Measurements from ENCODE around the gene ERI3. TPM values are rescaled to one million over a fixed set of nuclear protein-coding genes. Genes with fewer than 3 reads are reported as not detected.

Gene ERI3
- total RNA-seq, 4 donors from 2014 or later: 27.0 to 35.1 (median 31.8) TPM

DNA sequence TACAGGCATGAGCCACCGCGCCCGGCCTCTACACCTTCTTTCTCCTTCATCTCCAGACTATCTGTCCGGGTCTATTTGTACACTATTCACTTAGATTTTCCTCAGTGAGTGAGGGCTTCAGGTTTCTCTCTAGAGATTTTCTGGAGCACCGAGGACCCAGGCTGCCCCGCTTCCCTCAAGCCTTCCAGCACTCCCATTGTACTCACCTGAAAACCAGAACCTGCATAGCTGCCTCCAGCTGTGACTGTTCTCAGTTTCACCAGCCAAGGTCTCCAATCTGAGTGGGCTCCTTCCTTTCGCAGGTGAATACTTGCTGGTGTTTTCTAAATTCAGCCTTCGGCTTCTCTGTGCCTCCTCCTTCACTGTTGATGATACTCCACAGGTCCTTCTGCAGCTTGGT, 154.7 kb downstream of the ERI3 start:
- DNase-seq: no peak
- Histone ChIP-seq H3K27ac (no peak overlapping the region), H3K4me3 (no peak overlapping the region), H3K4me1 (no peaks in the 10 kb centered on the region), H3K9me3 (no peaks in the 10 kb centered on the region), H3K27me3 (peaks cover 0 to 7% (median 0%) of the 10 kb centered on the region in 4 donors), H3K36me3 (no peaks in the 10 kb centered on the region)
- intact Hi-C loops (cut with DNase I): no loop called here
- TF ChIP-seq, protein P1, sequence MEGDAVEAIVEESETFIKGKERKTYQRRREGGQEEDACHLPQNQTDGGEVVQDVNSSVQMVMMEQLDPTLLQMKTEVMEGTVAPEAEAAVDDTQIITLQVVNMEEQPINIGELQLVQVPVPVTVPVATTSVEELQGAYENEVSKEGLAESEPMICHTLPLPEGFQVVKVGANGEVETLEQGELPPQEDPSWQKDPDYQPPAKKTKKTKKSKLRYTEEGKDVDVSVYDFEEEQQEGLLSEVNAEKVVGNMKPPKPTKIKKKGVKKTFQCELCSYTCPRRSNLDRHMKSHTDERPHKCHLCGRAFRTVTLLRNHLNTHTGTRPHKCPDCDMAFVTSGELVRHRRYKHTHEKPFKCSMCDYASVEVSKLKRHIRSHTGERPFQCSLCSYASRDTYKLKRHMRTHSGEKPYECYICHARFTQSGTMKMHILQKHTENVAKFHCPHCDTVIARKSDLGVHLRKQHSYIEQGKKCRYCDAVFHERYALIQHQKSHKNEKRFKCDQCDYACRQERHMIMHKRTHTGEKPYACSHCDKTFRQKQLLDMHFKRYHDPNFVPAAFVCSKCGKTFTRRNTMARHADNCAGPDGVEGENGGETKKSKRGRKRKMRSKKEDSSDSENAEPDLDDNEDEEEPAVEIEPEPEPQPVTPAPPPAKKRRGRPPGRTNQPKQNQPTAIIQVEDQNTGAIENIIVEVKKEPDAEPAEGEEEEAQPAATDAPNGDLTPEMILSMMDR (IDR thresholded peaks at IDR 0.05): no peak
- no peak for TF ChIP-seq POLR2A (IDR thresholded peaks at IDR 0.05)
- WGBS, 2 donors: 87 to 91% methylated on average over 8 of the region's 8 CpGs

DNA sequence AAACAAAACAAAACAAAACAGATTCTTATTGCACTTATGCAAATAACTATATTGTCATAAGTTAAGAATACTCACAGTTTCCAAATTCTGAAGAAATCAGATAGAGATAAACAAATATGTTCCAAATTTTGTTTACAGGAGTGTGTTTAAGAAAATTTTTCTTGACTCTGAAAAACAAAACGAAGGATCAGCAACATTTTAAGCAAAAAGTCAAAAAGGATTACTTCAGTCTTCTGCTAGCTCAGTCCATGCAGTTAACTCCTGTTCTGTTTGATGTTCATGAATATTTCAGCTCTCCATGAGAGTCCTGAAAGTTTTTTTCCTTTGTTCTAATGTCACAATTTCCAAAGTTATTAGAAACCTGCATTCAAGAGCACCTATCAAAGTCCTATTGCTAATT, 180.4 kb downstream of the ERI3 start:
- no peak overlapping the region for H3K27ac ChIP-seq

More for the DNA sequence above, 180.4 kb downstream of the ERI3 start:
- WGBS, 2 donors: 66 to 75% methylated on average over 1 of the region's 1 CpG
- intact Hi-C loops (cut with DNase I): no loop called here
- Histone ChIP-seq H3K4me1 (no peaks in the 10 kb centered on the region), H3K4me3 (no peak overlapping the region), H3K36me3 (no peaks in the 10 kb centered on the region), H3K9me3 (peaks cover 0 to 5% (median 0%) of the 10 kb centered on the region in 3 donors), H3K27me3 (peaks cover 0 to 16% (median 0%) of the 10 kb centered on the region in 4 donors)
- DNase-seq: no peak
- TF ChIP-seq, protein P1 (IDR thresholded peaks at IDR 0.05): no peak
- TF ChIP-seq POLR2A (IDR thresholded peaks at IDR 0.05): no peak

Small RNA genes lying within 50 kb of the gene (small RNA-seq; reads per million reads assigned to genes)
- gene AL035417.1 (0 reads per million in 4 donors), gene RNU6-369P (0 reads per million in 4 donors)

Other genes starting within 250 kb of the ERI3 start
- under 1 TPM in 1 of 4 donors, not detected in 3; 0.19 TPM for gene KLF17, start 236.4 kb downstream of the ERI3 start, total RNA-seq
- gene KLF18, start 213.6 kb downstream of the ERI3 start, total RNA-seq: not detected
- 10 to 100 TPM; 19.2 to 45.2 (median 22.0) TPM for gene DMAP1, start 141.8 kb downstream of the ERI3 start, total RNA-seq
- 100 to 1,000 TPM in 1 of 4 donors, 10 to 100 TPM in 3; 44.8 to 111 (median 60.3) TPM for gene RNF220, start 50.0 kb upstream of the ERI3 start, total RNA-seq